Measurements from ENCODE around the gene PBX1.

PBX1 gene

GRCh38 chr1:164840936-164841335, 282.0 kb downstream of the PBX1 start:
- DNase-seq, result no peak

GRCh38 chr1:164841702-164842465, 282.9 kb downstream of the PBX1 start:
- no peak for DNase-seq

- no peak for DNase-seq
Measured at GRCh38 chr1:164842870-164843269, 283.9 kb downstream of the PBX1 start.

GRCh38 chr1:164843743-164844500, 284.9 kb downstream of the PBX1 start:
- no peak for DNase-seq

GRCh38 chr1:164846731-164847691, 288.0 kb downstream of the PBX1 start:
- no peak for DNase-seq

- no peak for DNase-seq
Measured at GRCh38 chr1:164853146-164853545, 294.2 kb downstream of the PBX1 start.

- no peak for DNase-seq
Measured at GRCh38 chr1:164855716-164856329, 296.8 kb downstream of the PBX1 start.

- DNase-seq, result no peak
Measured at GRCh38 chr1:164856381-164856780, 297.4 kb downstream of the PBX1 start.

GRCh38 chr1:164857439-164857838, 298.5 kb downstream of the PBX1 start:
- no peak for DNase-seq

GRCh38 chr1:164858096-164858632, 299.2 kb downstream of the PBX1 start:
- DNase-seq, result no peak

- DNase-seq, result no peak
Measured at GRCh38 chr1:164861632-164862031, 302.6 kb downstream of the PBX1 start.

- no peak for DNase-seq
Measured at GRCh38 chr1:164863056-164863455, 304.1 kb downstream of the PBX1 start.

GRCh38 chr1:164864161-164864560, 305.2 kb downstream of the PBX1 start:
- no peak for DNase-seq

GRCh38 chr1:164865385-164865784, 306.4 kb downstream of the PBX1 start:
- no peak for DNase-seq

- no peak for DNase-seq
Measured at GRCh38 chr1:164867590-164867989, 308.6 kb downstream of the PBX1 start.

- DNase-seq, result no peak
Measured at GRCh38 chr1:164868990-164869389, 310.0 kb downstream of the PBX1 start.

- DNase-seq, result no peak
Measured at GRCh38 chr1:164875518-164875917, 316.5 kb downstream of the PBX1 start.

GRCh38 chr1:164876398-164877116, 317.6 kb downstream of the PBX1 start:
- no peak for DNase-seq

- DNase-seq, result no peak
Measured at GRCh38 chr1:164880199-164880598, 321.2 kb downstream of the PBX1 start.

- DNase-seq, result no peak
Measured at GRCh38 chr1:164880644-164881043, 321.7 kb downstream of the PBX1 start.

GRCh38 chr1:164885311-164885710, 326.3 kb downstream of the PBX1 start:
- DNase-seq, result no peak

GRCh38 chr1:164886101-164886500, 327.1 kb downstream of the PBX1 start:
- no peak for DNase-seq
